ENCODE data around the gene KMT2B.

The KMT2B gene

DNA sequence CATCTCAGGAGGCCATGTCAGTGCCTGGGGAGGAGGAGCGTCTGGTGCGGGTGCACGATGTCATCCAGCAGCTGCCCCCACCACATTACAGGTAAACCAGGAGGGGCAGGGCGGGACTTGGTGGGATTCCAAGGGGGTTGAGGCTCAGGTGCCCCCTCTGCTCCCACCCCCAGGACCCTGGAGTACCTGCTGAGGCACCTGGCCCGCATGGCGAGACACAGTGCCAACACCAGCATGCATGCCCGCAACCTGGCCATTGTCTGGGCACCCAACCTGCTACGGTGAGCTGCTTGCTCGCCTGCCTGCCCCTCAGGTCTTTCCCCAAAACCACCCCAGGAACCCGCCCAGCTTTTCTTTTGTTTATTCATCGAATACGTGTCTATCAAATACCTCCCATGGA lies 64.8 kb downstream of the KMT2B start:
- in situ Hi-C loops (cut with HindIII; ENCODE audit: low sequenced_read_pairs), result no loop called here
- H3K4me3 ChIP-seq (ENCODE audit: low read depth, low read length), result no peak overlapping the region
- TF ChIP-seq, protein P1, sequence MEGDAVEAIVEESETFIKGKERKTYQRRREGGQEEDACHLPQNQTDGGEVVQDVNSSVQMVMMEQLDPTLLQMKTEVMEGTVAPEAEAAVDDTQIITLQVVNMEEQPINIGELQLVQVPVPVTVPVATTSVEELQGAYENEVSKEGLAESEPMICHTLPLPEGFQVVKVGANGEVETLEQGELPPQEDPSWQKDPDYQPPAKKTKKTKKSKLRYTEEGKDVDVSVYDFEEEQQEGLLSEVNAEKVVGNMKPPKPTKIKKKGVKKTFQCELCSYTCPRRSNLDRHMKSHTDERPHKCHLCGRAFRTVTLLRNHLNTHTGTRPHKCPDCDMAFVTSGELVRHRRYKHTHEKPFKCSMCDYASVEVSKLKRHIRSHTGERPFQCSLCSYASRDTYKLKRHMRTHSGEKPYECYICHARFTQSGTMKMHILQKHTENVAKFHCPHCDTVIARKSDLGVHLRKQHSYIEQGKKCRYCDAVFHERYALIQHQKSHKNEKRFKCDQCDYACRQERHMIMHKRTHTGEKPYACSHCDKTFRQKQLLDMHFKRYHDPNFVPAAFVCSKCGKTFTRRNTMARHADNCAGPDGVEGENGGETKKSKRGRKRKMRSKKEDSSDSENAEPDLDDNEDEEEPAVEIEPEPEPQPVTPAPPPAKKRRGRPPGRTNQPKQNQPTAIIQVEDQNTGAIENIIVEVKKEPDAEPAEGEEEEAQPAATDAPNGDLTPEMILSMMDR (IDR thresholded peaks at IDR 0.05; ENCODE audit: low read depth, low read length, missing control alignments), result no peak
- DNase-seq (ENCODE audit: low read depth), result no peak

DNA sequence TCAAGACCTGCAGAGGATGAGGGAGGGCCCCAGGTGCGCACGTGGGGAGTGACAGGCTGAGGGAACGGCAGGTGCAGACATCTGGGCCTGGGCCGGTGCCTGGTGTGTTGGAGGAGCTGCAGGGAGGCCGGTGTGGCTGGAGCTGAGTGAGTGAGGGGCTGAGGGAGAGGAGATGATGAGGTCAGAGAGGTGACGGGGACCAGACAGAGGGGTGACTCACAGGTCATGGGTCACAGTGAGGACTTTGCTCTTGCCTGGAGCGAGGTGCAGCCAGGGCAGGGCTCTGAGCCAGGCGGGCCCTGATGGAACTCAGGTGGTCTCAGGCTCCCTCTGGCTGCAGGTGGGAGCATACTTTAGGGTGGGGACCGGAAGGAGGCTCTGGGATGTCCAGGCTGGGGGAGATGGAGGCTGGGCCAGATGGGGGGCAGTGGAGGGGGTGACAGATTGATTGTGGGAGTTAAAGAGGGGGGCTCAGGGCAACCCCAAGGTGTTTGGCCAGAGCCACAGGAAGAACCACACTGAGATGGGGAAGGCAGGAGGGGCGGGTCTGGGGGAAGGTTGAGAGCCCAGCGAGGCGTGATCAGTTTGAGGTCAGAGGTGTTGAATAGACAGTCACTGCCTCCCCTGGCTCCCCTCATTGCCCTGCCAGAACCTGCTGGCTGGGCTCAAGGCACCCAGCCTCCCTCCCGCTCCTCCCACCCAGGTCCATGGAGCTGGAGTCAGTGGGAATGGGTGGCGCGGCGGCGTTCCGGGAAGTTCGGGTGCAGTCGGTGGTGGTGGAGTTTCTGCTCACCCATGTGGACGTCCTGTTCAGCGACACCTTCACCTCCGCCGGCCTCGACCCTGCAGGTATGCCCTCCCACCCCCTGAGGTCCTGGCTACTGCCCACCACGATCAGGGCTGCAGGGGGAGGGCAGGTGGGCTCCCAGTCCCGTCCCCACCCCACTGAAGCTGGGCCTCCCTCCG lies 65.9 kb downstream of the KMT2B start:
- in situ Hi-C loops (cut with HindIII; ENCODE audit: low sequenced_read_pairs), result no loop called here
- no peak for DNase-seq (ENCODE audit: low read depth)

DNA sequence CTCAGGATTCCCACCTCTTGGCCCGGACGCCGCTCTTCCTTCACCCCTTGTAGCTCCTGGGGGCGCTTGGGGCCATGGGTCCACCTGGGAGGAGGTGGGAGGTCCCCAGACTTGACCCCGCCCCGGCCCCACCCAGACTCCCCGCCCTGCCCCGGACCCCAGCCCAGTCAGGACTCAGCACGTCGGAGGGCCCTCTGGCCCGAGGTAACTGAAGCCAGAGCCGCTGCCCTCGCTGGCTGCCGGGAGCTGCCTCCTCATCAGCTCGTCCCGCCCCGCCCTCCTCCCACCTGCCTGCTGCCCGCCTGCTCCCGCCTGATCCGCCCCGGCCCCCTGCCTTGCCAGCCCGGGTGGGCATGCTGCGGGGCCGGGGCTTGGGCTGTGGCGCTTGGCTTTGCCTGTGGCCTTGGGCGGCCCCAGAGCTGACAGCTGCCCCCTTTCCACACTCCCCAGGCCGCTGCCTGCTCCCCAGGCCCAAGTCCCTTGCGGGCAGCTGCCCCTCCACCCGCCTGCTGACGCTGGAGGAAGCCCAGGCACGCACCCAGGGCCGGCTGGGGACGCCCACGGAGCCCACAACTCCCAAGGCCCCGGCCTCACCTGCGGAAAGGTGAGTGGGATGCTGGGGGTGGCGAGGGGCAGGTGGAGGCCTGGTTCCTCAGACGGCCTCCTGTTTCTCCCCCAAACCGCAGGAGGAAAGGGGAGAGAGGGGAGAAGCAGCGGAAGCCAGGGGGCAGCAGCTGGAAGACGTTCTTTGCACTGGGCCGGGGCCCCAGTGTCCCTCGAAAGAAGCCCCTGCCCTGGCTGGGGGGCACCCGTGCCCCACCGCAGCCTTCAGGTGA lies 66.9 kb downstream of the KMT2B start:
- DNase-seq (ENCODE audit: low read depth), result no peak
- in situ Hi-C loops (cut with HindIII; ENCODE audit: low sequenced_read_pairs), result no loop called here
- TF ChIP-seq, protein P1 (IDR thresholded peaks at IDR 0.05; ENCODE audit: low read depth, low read length, missing control alignments), result no peak
- H3K4me3 ChIP-seq (ENCODE audit: low read depth, low read length), result no peak overlapping the region

More for the DNA sequence above, 65.9 kb downstream of the KMT2B start:
- H3K4me3 ChIP-seq (ENCODE audit: low read depth, low read length), result no peak overlapping the region
- TF ChIP-seq, protein P1 (IDR thresholded peaks at IDR 0.05; ENCODE audit: low read depth, low read length, missing control alignments), result no peak

DNA sequence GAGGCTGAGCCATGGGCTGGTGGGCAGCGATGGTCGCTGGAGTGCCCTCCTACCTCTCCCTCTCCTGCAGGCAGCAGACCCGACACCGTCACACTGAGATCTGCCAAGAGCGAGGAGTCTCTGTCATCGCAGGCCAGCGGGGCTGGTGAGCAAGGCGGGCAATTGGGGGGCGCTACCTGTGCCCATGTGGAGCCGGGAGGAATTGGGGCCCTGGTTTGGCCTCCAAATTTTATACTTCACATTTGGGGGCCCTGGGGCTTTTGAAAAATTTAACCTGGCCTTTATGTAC lies 67.5 kb downstream of the KMT2B start:
- DNase-seq (ENCODE audit: low read depth), result no peak
- no peak overlapping the region for H3K4me3 ChIP-seq (ENCODE audit: low read depth, low read length)
- in situ Hi-C loops (cut with HindIII; ENCODE audit: low sequenced_read_pairs), result no loop called here
- TF ChIP-seq, protein P1 (IDR thresholded peaks at IDR 0.05; ENCODE audit: low read depth, low read length, missing control alignments), result no peak

DNA sequence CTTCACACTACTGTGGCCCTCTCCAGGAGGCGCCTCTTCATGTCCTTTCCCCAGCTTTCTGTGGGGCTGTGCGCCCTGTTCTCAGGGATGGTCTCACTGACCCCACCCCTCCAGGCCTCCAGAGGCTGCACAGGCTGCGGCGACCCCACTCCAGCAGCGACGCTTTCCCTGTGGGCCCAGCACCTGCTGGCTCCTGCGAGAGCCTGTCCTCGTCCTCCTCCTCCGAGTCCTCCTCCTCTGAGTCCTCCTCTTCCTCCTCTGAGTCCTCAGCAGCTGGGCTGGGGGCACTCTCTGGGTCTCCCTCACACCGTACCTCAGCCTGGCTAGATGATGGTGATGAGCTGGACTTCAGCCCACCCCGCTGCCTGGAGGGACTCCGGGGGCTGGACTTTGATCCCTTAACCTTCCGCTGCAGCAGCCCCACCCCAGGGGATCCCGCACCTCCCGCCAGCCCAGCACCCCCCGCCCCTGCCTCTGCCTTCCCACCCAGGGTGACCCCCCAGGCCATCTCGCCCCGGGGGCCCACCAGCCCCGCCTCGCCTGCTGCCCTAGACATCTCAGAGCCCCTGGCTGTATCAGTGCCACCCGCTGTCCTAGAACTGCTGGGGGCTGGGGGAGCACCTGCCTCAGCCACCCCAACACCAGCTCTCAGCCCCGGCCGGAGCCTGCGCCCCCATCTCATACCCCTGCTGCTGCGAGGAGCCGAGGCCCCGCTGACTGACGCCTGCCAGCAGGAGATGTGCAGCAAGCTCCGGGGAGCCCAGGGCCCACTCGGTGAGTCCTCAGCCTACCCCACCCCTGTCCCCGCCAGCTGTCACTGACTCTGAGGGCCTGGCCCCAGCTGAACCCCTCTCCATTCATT lies 68.7 kb downstream of the KMT2B start:
- in situ Hi-C loops (cut with HindIII; ENCODE audit: low sequenced_read_pairs), result no loop called here
- TF ChIP-seq, protein P1 (IDR thresholded peaks at IDR 0.05; ENCODE audit: low read depth, low read length, missing control alignments), result no peak
- H3K4me3 ChIP-seq (ENCODE audit: low read depth, low read length), result no peak overlapping the region
- DNase-seq (ENCODE audit: low read depth), result no peak
